ENCODE results near the gene TOM1.

The TOM1 gene

DNA sequence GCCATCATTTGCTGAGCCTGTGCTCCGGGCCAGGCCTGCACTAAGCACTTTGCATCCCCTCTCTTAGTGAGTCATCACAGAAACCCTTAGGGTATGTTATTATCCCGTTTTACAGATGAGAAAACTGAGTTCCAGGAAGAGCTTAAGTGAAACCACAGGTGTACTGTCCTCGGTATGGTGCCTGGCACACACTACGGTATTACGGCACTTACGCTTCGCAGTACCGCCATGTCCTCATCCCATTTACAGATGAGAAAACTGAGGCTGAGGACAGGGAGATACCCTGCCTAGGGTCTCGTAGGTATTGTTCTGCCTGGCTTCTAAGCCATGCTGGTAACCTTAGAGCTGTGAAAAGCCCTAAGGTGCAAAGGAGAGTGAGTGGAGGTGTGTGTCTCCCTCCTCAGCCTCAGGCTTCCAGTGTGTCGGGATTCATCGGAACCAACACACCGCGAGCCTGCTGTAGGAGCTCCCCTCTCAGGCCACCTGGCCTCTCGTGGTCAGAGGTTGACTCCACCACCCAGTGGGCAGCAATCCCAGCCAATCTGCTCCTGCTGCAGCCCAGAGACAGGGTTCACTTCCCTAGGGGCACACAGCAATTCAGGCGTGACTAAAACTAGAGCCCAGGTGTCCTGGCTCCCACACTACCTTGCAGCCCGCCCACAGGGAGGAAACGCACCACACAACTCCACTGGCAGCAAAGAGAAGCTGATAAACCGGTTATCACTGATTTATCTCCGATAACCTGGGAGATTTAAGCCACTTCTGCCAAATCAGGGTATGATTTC, 41.6 kb downstream of the TOM1 start:
- TF ChIP-seq CEBPB (IDR thresholded peaks at IDR 0.05) (no peak), TEAD4 (IDR thresholded peaks at IDR 0.05) (no peak), EGR1 (IDR thresholded peaks at IDR 0.05) (no peak), EP300 (IDR thresholded peaks at IDR 0.05; ENCODE audit: borderline replicate concordance) (no peak)
- TF ChIP-seq, protein P1, sequence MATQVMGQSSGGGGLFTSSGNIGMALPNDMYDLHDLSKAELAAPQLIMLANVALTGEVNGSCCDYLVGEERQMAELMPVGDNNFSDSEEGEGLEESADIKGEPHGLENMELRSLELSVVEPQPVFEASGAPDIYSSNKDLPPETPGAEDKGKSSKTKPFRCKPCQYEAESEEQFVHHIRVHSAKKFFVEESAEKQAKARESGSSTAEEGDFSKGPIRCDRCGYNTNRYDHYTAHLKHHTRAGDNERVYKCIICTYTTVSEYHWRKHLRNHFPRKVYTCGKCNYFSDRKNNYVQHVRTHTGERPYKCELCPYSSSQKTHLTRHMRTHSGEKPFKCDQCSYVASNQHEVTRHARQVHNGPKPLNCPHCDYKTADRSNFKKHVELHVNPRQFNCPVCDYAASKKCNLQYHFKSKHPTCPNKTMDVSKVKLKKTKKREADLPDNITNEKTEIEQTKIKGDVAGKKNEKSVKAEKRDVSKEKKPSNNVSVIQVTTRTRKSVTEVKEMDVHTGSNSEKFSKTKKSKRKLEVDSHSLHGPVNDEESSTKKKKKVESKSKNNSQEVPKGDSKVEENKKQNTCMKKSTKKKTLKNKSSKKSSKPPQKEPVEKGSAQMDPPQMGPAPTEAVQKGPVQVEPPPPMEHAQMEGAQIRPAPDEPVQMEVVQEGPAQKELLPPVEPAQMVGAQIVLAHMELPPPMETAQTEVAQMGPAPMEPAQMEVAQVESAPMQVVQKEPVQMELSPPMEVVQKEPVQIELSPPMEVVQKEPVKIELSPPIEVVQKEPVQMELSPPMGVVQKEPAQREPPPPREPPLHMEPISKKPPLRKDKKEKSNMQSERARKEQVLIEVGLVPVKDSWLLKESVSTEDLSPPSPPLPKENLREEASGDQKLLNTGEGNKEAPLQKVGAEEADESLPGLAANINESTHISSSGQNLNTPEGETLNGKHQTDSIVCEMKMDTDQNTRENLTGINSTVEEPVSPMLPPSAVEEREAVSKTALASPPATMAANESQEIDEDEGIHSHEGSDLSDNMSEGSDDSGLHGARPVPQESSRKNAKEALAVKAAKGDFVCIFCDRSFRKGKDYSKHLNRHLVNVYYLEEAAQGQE (IDR thresholded peaks at IDR 0.05; ENCODE audit: low read depth): no peak

DNA sequence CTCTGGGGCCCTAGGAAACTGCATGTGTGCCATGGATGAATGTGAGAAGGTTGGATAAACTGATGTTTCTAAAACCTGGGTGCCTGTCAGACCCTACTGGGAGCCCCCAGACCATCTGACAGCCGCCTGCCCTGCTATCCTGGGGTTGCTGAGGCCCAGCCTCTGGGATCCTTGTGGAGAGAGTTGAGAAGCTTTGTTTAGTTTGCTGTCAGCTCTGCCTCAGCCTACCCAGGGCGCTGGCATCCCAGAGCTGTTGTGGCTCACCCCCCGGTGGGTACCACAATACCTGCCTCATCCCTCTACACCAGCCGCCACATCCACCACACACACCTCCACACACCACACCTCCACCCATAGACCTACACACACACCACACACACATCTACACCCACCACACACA, 42.7 kb downstream of the TOM1 start:
- TF ChIP-seq CREB1 (IDR thresholded peaks at IDR 0.05; ENCODE audit: low read depth) (no peak), NFIC (IDR thresholded peaks at IDR 0.05) (no peak), YY1 (IDR thresholded peaks at IDR 0.05; ENCODE audit: low read depth) (no peak)

DNA sequence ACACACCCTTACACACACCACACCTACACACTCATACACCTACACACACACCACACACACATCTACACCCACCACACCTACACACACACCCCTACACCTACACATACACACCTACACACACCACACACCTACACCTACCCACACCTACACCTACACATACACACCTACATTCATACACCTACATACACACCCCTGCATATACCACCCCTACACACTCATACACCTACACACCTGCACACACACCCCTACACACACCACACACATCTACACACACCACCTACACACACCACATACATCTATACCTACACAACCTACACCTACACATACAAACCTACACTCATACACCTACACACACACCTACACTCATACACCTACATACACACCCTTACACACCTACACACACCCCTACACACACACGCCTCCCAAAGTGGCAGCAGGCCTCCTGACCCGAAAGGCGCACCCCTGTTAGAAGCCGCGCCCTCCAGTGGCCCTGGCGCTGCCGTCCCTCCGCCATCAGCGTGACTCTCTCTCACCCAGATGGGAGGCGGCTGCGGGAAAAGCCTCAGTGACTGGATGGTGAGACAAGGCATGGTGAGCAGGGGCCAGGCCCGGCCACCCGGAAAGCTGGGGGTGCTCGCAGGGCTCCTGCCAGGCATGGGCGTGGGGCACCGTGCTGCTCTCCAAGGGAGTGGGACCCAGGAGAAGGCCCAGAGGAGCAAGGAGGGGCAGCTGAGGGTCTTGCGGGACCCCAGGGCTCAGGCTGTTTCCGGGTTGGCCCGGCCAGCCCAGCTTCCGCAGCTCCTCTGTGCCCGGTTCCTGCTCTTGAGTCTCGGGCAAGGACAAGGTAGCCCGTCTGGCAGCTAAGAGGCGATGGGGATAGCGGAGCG, 44.2 kb downstream of the TOM1 start:
- TF ChIP-seq CREB1 (IDR thresholded peaks at IDR 0.05; ENCODE audit: low read depth): no peak
- no peak for TF ChIP-seq TEAD4 (IDR thresholded peaks at IDR 0.05)
- no peak for TF ChIP-seq ZBTB7A (IDR thresholded peaks at IDR 0.05; ENCODE audit: low read depth)
- TF ChIP-seq YY1 (IDR thresholded peaks at IDR 0.05; ENCODE audit: low read depth): no peak
- TF ChIP-seq, protein P1 (IDR thresholded peaks at IDR 0.05; ENCODE audit: low read depth): no peak
- TF ChIP-seq EP300 (IDR thresholded peaks at IDR 0.05; ENCODE audit: borderline replicate concordance): no peak
- no peak for TF ChIP-seq TCF12 (IDR thresholded peaks at IDR 0.05; ENCODE audit: low read depth)
- no peak for TF ChIP-seq CEBPB (IDR thresholded peaks at IDR 0.05)
- TF ChIP-seq RAD21 (IDR thresholded peaks at IDR 0.05; ENCODE audit: low read depth): no peak
- no peak for TF ChIP-seq EGR1 (IDR thresholded peaks at IDR 0.05)
- TF ChIP-seq, protein P2, sequence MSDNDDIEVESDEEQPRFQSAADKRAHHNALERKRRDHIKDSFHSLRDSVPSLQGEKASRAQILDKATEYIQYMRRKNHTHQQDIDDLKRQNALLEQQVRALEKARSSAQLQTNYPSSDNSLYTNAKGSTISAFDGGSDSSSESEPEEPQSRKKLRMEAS (IDR thresholded peaks at IDR 0.05): no peak
- TF ChIP-seq NFIC (IDR thresholded peaks at IDR 0.05): no peak
- no peak for TF ChIP-seq FOXM1 (IDR thresholded peaks at IDR 0.05; ENCODE audit: borderline replicate concordance, low read depth)

DNA sequence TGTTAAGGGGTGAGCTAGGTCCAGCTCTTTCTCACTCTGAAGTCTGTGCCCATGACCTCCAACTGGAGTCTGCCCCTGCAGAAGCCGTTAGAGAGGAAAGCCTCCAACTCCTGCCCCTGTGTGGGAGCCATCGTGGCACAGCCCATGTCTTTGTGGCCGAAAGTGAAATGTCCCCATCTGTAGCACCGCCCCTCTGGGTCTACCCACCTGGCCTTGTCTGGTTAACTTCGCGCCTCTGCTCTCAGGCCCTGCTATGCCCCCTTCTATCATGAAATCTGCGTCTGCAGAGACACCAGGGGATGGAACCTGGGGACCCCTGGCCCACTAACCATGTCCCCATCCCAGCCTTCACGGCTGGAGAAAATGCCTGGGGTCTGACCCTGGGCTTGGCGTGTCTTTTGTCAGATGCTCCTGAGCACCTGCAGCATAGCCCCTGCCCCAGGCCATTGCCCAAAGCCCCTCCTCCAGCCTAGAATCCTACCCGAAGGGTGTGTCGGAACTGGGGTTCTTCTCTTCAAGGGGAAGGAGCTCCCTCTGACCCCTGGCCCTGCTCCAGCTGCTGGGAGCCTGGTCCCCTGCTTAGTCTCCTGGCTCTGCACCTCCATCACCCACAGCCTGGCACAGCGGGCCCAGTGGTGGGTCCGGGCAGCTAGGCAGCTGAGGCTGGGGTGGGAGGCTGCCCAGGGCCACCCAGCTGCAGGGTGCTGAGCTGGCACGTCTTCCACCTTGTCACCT, 45.4 kb downstream of the TOM1 start:
- no peak for TF ChIP-seq RAD21 (IDR thresholded peaks at IDR 0.05; ENCODE audit: low read depth)
- TF ChIP-seq CREB1 (IDR thresholded peaks at IDR 0.05; ENCODE audit: low read depth): no peak
- TF ChIP-seq, protein P2 (IDR thresholded peaks at IDR 0.05): no peak
- no peak for TF ChIP-seq YY1 (IDR thresholded peaks at IDR 0.05; ENCODE audit: low read depth)
- no peak for TF ChIP-seq TAF1 (IDR thresholded peaks at IDR 0.05; ENCODE audit: low read depth)
- no peak for TF ChIP-seq EGR1 (IDR thresholded peaks at IDR 0.05)
- TF ChIP-seq EP300 (IDR thresholded peaks at IDR 0.05; ENCODE audit: borderline replicate concordance): no peak
- no peak for TF ChIP-seq CEBPB (IDR thresholded peaks at IDR 0.05)
- TF ChIP-seq TCF12 (IDR thresholded peaks at IDR 0.05; ENCODE audit: low read depth): no peak
- TF ChIP-seq TEAD4 (IDR thresholded peaks at IDR 0.05): no peak
- TF ChIP-seq NFIC (IDR thresholded peaks at IDR 0.05): no peak

DNA sequence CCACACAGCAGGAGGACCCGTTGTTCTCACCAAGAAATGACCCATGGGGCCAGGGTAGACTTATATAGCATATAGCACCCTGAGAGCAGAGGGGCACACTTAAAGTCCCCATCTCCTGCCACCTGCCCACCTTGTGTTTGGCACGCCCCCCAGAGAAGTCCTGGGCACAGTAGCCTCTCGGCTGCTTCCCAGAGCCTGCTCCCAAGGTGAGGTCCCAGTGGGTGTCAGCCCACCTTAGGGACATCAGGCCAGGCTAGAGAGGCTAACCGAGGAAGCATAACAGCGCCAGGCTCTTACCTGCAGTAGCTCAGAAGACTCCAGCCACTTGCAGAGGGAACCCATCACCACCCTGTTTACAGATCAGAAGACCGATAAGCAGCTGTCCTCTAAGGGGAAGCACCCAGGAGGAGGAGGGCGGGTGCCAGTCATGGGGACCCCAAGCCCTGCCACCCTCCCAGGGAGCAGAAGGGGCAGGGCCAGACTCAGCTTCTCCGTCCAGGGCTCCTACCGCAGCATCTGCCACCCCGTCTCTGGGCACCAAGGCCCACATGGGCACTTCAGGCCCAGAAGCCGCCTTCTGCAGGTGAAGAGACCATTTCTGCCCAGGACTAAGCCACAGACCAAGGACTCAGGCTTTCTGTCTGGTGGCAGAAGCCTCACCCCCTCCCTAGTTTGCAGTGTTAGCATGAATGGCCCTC, 46.3 kb downstream of the TOM1 start:
- TF ChIP-seq CREB1 (IDR thresholded peaks at IDR 0.05; ENCODE audit: low read depth): no peak
- no peak for TF ChIP-seq EP300 (IDR thresholded peaks at IDR 0.05; ENCODE audit: borderline replicate concordance)
- TF ChIP-seq ZBTB7A (IDR thresholded peaks at IDR 0.05; ENCODE audit: low read depth): no peak
- TF ChIP-seq YY1 (IDR thresholded peaks at IDR 0.05; ENCODE audit: low read depth): no peak
- TF ChIP-seq TEAD4 (IDR thresholded peaks at IDR 0.05): no peak
- no peak for TF ChIP-seq NFIC (IDR thresholded peaks at IDR 0.05)
